Progenitor cell of endocrine pancreas (in vitro differentiated cells): ENCODE data around the gene COG5. TPM values are rescaled to one million over a fixed set of nuclear protein-coding genes. Genes with fewer than 3 reads are reported as not detected.

Experiments used
- DNase-seq: peaks from one replicate; pipeline ENCODE4 v3.0.0; 2021; ENCODE audit warnings: low spot score; ENCODE audit not compliant: unreplicated experiment
- H3K27ac Mint-ChIP-seq: 2 replicates; pipeline ENCODE4 v1.8.0; 2021; ENCODE audit warnings: mild to moderate bottlenecking, moderate library complexity, mixed read lengths
- H3K27me3 Mint-ChIP-seq: 2 replicates; pipeline ENCODE4 v1.8.0; 2021; ENCODE audit warnings: mixed read lengths
- H3K36me3 Mint-ChIP-seq: 2 replicates; pipeline ENCODE4 v1.8.0; 2022; ENCODE audit warnings: mixed read lengths; ENCODE audit not compliant: insufficient read depth
- H3K4me1 Mint-ChIP-seq: 2 replicates; pipeline ENCODE4 v1.8.0; 2021; ENCODE audit warnings: low read depth, mixed read lengths
- H3K4me3 Mint-ChIP-seq: 2 replicates; pipeline ENCODE4 v1.8.0; 2021; ENCODE audit warnings: low read depth, mild to moderate bottlenecking, moderate library complexity, mixed read lengths
- H3K9me3 Mint-ChIP-seq: 2 replicates; pipeline ENCODE4 v1.8.0; 2021; ENCODE audit warnings: low read depth, mixed read lengths
- CTCF ChIP-seq: fragments of 200-600 bp; sonication (generic); IDR thresholded peaks from one replicate; pipeline ENCODE4 v1.5.0; 2021; ENCODE audit warnings: antibody characterized with exemption, mild to moderate bottlenecking; ENCODE audit not compliant: unreplicated experiment
- total RNA-seq: library from RNA; stranded (reverse); gene quantifications from 2 replicates; pipeline ENCODE4 v1.2.1, GENCODE V29; 2021

Gene COG5
- total RNA-seq, 1 donor from 2014 or later = 49.0 TPM

GRCh38 chr7:107338080-107338479 is 225.6 kb downstream of the COG5 start:
- Mint-ChIP-seq H3K4me1 (no peaks in the 10 kb centered on the region), H3K4me3 (no peak overlapping the region), H3K36me3 (peaks cover 26% of the 10 kb centered on the region), H3K27ac (no peak overlapping the region), H3K27me3 (no peaks in the 10 kb centered on the region), H3K9me3 (peaks cover 38% of the 10 kb centered on the region)
- no peak for DNase-seq
- no peak for TF ChIP-seq CTCF

GRCh38 chr7:107332488-107333269 is 231.0 kb downstream of the COG5 start:
- Mint-ChIP-seq H3K9me3 (peaks cover 5% of the 10 kb centered on the region), H3K4me1 (no peaks in the 10 kb centered on the region), H3K36me3 (peaks cover 6% of the 10 kb centered on the region), H3K4me3 (no peak overlapping the region), H3K27me3 (no peaks in the 10 kb centered on the region), H3K27ac (no peak overlapping the region)
- no peak for DNase-seq
- no peak for TF ChIP-seq CTCF

GRCh38 chr7:107330478-107330877 is 233.2 kb downstream of the COG5 start:
- DNase-seq = no peak
- H3K4me3 Mint-ChIP-seq = no peak overlapping the region
- peaks cover 8% of the 10 kb centered on the region for H3K36me3 Mint-ChIP-seq
- no peak for TF ChIP-seq CTCF
- H3K27me3 Mint-ChIP-seq = no peaks in the 10 kb centered on the region
- H3K4me1 Mint-ChIP-seq = no peaks in the 10 kb centered on the region
- peaks cover 10% of the 10 kb centered on the region for H3K9me3 Mint-ChIP-seq
- no peak overlapping the region for H3K27ac Mint-ChIP-seq

- DNase-seq = no peak
- Mint-ChIP-seq H3K27me3 (no peaks in the 10 kb centered on the region), H3K27ac (no peak overlapping the region), H3K4me3 (no peak overlapping the region), H3K4me1 (no peaks in the 10 kb centered on the region), H3K36me3 (peaks cover 12% of the 10 kb centered on the region), H3K9me3 (peaks cover 10% of the 10 kb centered on the region)
- TF ChIP-seq CTCF = no peak
Observed at GRCh38 chr7:107327986-107328569, 235.6 kb downstream of the COG5 start.

- no peak overlapping the region for H3K27ac Mint-ChIP-seq
- H3K4me1 Mint-ChIP-seq = no peaks in the 10 kb centered on the region
- TF ChIP-seq CTCF = no peak
- H3K4me3 Mint-ChIP-seq = no peak overlapping the region
- H3K27me3 Mint-ChIP-seq = no peaks in the 10 kb centered on the region
- H3K9me3 Mint-ChIP-seq = peaks cover 10% of the 10 kb centered on the region
- H3K36me3 Mint-ChIP-seq = peaks cover 19% of the 10 kb centered on the region
- no peak for DNase-seq
Observed at GRCh38 chr7:107326061-107326460, 237.7 kb downstream of the COG5 start.
